KOPT-K1 (cell line): Measurements from ENCODE around the gene CACNG5.

Experiments used
- H3K27ac ChIP-seq: fragments of 200-600 bp; sonication (generic); 2 replicates; pipeline ENCODE4 v1.5.1; 2016; ENCODE audit warnings: antibody characterized with exemption, mild to moderate bottlenecking, low read depth, low read length; ENCODE audit not compliant: poor library complexity, severe bottlenecking
- H3K36me3 ChIP-seq: fragments of 200-600 bp; sonication (generic); 2 replicates; pipeline ENCODE4 v1.5.1; 2017; ENCODE audit warnings: antibody characterized with exemption, mild to moderate bottlenecking, low read length, moderate library complexity; ENCODE audit not compliant: insufficient read depth
- H3K9me3 ChIP-seq: fragments of 200-600 bp; sonication (generic); 2 replicates; pipeline ENCODE4 v1.5.1; 2017; ENCODE audit warnings: antibody characterized with exemption, low read length, mild to moderate bottlenecking; ENCODE audit not compliant: insufficient read depth, poor library complexity, severe bottlenecking

CACNG5 gene

GRCh38 chr17:66836063-66837005 lies 1.4 kb downstream of the CACNG5 start:
- no peaks in the 10 kb centered on the region for H3K36me3 ChIP-seq
- no peaks in the 10 kb centered on the region for H3K9me3 ChIP-seq
- H3K27ac ChIP-seq: no peak overlapping the region

GRCh38 chr17:66837226-66837625 lies 2.3 kb downstream of the CACNG5 start:
- H3K9me3 ChIP-seq: no peaks in the 10 kb centered on the region
- no peaks in the 10 kb centered on the region for H3K36me3 ChIP-seq
- H3K27ac ChIP-seq: no peak overlapping the region

- Histone ChIP-seq H3K36me3 (no peaks in the 10 kb centered on the region), H3K27ac (no peak overlapping the region), H3K9me3 (no peaks in the 10 kb centered on the region)
These were observed 3.2 kb downstream of the CACNG5 start for GRCh38 chr17:66837885-66838665.

- Histone ChIP-seq H3K9me3 (no peaks in the 10 kb centered on the region), H3K27ac (no peak overlapping the region), H3K36me3 (no peaks in the 10 kb centered on the region)
These were observed 4.7 kb downstream of the CACNG5 start for GRCh38 chr17:66839616-66840015.

- Histone ChIP-seq H3K36me3 (no peaks in the 10 kb centered on the region), H3K9me3 (no peaks in the 10 kb centered on the region), H3K27ac (no peak overlapping the region)
These were observed 5.1 kb downstream of the CACNG5 start for GRCh38 chr17:66840061-66840460.

- Histone ChIP-seq H3K9me3 (no peaks in the 10 kb centered on the region), H3K36me3 (no peaks in the 10 kb centered on the region)
These were observed 6.4 kb downstream of the CACNG5 start for GRCh38 chr17:66841328-66841727.

GRCh38 chr17:66841744-66842143 lies 6.8 kb downstream of the CACNG5 start:
- no peaks in the 10 kb centered on the region for H3K36me3 ChIP-seq
- peaks cover 3% of the 10 kb centered on the region for H3K9me3 ChIP-seq
- H3K27ac ChIP-seq: no peak overlapping the region

More at GRCh38 chr17:66841328-66841727, 6.4 kb downstream of the CACNG5 start:
- no peak overlapping the region for H3K27ac ChIP-seq

- no peak overlapping the region for H3K27ac ChIP-seq
- no peaks in the 10 kb centered on the region for H3K36me3 ChIP-seq
These were observed 7.6 kb downstream of the CACNG5 start for GRCh38 chr17:66842505-66842904.

GRCh38 chr17:66842959-66843358 lies 8.0 kb downstream of the CACNG5 start:
- H3K36me3 ChIP-seq: no peaks in the 10 kb centered on the region
- H3K27ac ChIP-seq: no peak overlapping the region
- H3K9me3 ChIP-seq: peaks cover 7% of the 10 kb centered on the region

More at GRCh38 chr17:66842505-66842904, 7.6 kb downstream of the CACNG5 start:
- peaks cover 7% of the 10 kb centered on the region for H3K9me3 ChIP-seq

- H3K36me3 ChIP-seq: no peaks in the 10 kb centered on the region
- H3K27ac ChIP-seq: no peak overlapping the region
- peaks cover 7% of the 10 kb centered on the region for H3K9me3 ChIP-seq
These were observed 8.7 kb downstream of the CACNG5 start for GRCh38 chr17:66843627-66844026.

GRCh38 chr17:66847704-66848103 lies 12.8 kb downstream of the CACNG5 start:
- Histone ChIP-seq H3K9me3 (peaks cover 10% of the 10 kb centered on the region), H3K27ac (no peak overlapping the region), H3K36me3 (no peaks in the 10 kb centered on the region)

GRCh38 chr17:66848496-66848895 lies 13.6 kb downstream of the CACNG5 start:
- Histone ChIP-seq H3K27ac (no peak overlapping the region), H3K36me3 (no peaks in the 10 kb centered on the region), H3K9me3 (peaks cover 10% of the 10 kb centered on the region)

- Histone ChIP-seq H3K9me3 (peaks cover 10% of the 10 kb centered on the region), H3K36me3 (no peaks in the 10 kb centered on the region), H3K27ac (no peak overlapping the region)
These were observed 14.2 kb downstream of the CACNG5 start for GRCh38 chr17:66849032-66849655.

GRCh38 chr17:66849851-66850580 lies 15.1 kb downstream of the CACNG5 start:
- H3K36me3 ChIP-seq: no peaks in the 10 kb centered on the region
- peaks cover 18% of the 10 kb centered on the region for H3K9me3 ChIP-seq
- no peak overlapping the region for H3K27ac ChIP-seq
